ENCODE data around the gene MICAL2. TPM values are rescaled to one million over a fixed set of nuclear protein-coding genes. Genes with fewer than 3 reads are reported as not detected.
A peak's percentile ranks its signal among the peaks of the same experiment; 100 is the strongest.

The MICAL2 gene
- total RNA-seq, 1 experiment from 2014 or later, result 37.4 TPM

GRCh38 chr11:12176410-12176809 is 66.0 kb downstream of the MICAL2 start:
- POLR2A ChIA-PET, result interaction anchor here (0.9 to 1.7 kb wide), 3 partner anchors 9 to 12 kb away, joined by 3 to 8 read pairs (median 4); no protein-coding TSS in a partner anchor
- peak overlapping the region; percentile 61 for H3K9ac ChIP-seq (ENCODE audit: low read length)
- CTCF ChIA-PET, result no interaction called here
- RAD21 ChIA-PET (ENCODE audit: low non-redundant PET in 1 of 2, low total read pairs in 2 of 2, uncharacterized antibody in 2 of 2, unreplicated experiment in 2 of 2), result no interaction called here
- intact Hi-C loops (cut with micrococcal nuclease), result no loop called here
- H3K27ac ChIP-seq (ENCODE audit: low read depth, low read length), result peak overlapping the region; percentile 69; the same call in 1 of the 2 replicates
- no peaks in the 10 kb centered on the region for H3K27me3 ChIP-seq (ENCODE audit: insufficient read depth, low read length)
- no peaks in the 10 kb centered on the region for H3K9me3 ChIP-seq (ENCODE audit: control insufficient read depth in 1 of 2, insufficient read depth in 1 of 2, low read depth in 1 of 2, low read length in 2 of 2)
- no peaks in the 10 kb centered on the region for H3K9me2 ChIP-seq (ENCODE audit: insufficient read depth)
- BruUV-seq (replicated peaks), result TSS peak; percentile 78
- no peak for ATAC-seq
- TF ChIP-seq ZNF274 (IDR thresholded peaks at IDR 0.05; ENCODE audit: low read depth, low read length), result no peak
- no peak for TF ChIP-seq JUND (IDR thresholded peaks at IDR 0.05)
- no peak for TF ChIP-seq EGR1 (IDR thresholded peaks at IDR 0.05; ENCODE audit: low read depth)
- TF ChIP-seq CEBPB (IDR thresholded peaks at IDR 0.05; ENCODE audit: low read depth), result no peak
- no peak for TF ChIP-seq ELF1 (IDR thresholded peaks at IDR 0.05; ENCODE audit: borderline replicate concordance, low read depth)
- TF ChIP-seq, protein P1, sequence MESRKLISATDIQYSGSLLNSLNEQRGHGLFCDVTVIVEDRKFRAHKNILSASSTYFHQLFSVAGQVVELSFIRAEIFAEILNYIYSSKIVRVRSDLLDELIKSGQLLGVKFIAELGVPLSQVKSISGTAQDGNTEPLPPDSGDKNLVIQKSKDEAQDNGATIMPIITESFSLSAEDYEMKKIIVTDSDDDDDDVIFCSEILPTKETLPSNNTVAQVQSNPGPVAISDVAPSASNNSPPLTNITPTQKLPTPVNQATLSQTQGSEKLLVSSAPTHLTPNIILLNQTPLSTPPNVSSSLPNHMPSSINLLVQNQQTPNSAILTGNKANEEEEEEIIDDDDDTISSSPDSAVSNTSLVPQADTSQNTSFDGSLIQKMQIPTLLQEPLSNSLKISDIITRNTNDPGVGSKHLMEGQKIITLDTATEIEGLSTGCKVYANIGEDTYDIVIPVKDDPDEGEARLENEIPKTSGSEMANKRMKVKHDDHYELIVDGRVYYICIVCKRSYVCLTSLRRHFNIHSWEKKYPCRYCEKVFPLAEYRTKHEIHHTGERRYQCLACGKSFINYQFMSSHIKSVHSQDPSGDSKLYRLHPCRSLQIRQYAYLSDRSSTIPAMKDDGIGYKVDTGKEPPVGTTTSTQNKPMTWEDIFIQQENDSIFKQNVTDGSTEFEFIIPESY (IDR thresholded peaks at IDR 0.05; ENCODE audit: extremely low read depth, insufficient replicate concordance, low read length), result no peak
- TF ChIP-seq SIN3A (IDR thresholded peaks at IDR 0.05; ENCODE audit: low read depth), result no peak
- TF ChIP-seq, protein P2, sequence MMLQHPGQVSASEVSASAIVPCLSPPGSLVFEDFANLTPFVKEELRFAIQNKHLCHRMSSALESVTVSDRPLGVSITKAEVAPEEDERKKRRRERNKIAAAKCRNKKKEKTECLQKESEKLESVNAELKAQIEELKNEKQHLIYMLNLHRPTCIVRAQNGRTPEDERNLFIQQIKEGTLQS (IDR thresholded peaks at IDR 0.05), result no peak
- TF ChIP-seq TCF7L2 (IDR thresholded peaks at IDR 0.05; ENCODE audit: borderline replicate concordance, extremely low read depth, insufficient read depth, insufficient read length), result no peak
- no peak for TF ChIP-seq POLR2A (IDR thresholded peaks at IDR 0.05; ENCODE audit: borderline replicate concordance, extremely low read depth, insufficient read depth, insufficient read length)
- TF ChIP-seq SP1 (IDR thresholded peaks at IDR 0.05; ENCODE audit: low read depth), result no peak
- TF ChIP-seq FOSL1 (IDR thresholded peaks at IDR 0.05; ENCODE audit: low read depth), result no peak
- TF ChIP-seq SRF (IDR thresholded peaks at IDR 0.05; ENCODE audit: low read depth), result no peak
- TF ChIP-seq POLR2AphosphoS5 (IDR thresholded peaks at IDR 0.05; ENCODE audit: low read depth, low read length), result no peak; the same call in 1 of the 2 replicates
- TF ChIP-seq, protein P3, sequence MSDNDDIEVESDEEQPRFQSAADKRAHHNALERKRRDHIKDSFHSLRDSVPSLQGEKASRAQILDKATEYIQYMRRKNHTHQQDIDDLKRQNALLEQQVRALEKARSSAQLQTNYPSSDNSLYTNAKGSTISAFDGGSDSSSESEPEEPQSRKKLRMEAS (IDR thresholded peaks at IDR 0.05), result no peak
- TF ChIP-seq RAD21 (IDR thresholded peaks at IDR 0.05; ENCODE audit: low read depth), result no peak
- TF ChIP-seq EZH2 (IDR thresholded peaks at IDR 0.05), result no peak
- no peak for TF ChIP-seq EZH2phosphoT487 (IDR thresholded peaks at IDR 0.05; ENCODE audit: borderline replicate concordance)
- no peak for TF ChIP-seq CBX3 (IDR thresholded peaks at IDR 0.05; ENCODE audit: low read depth)
- no peaks in the 10 kb centered on the region for H4K20me1 ChIP-seq (ENCODE audit: insufficient read depth)
- no peak for DNase-seq (ENCODE audit: low read depth, low spot score)
- no peak overlapping the region for H2AFZ ChIP-seq (ENCODE audit: low read depth, low read length, poor library complexity, severe bottlenecking)
- H3K4me2 ChIP-seq (ENCODE audit: low read length), result peak overlapping the region; percentile 74
- H3K79me2 ChIP-seq (ENCODE audit: insufficient read depth, low read length), result peaks cover 10% of the 10 kb centered on the region; the same call in 1 of the 2 replicates
- peaks cover 65 to 99% of the 10 kb centered on the region in 2 experiments for H3K4me1 ChIP-seq (ENCODE audit: control insufficient read depth in 1 of 2, insufficient read depth in 2 of 2, low read length in 2 of 2)
- H3K36me3 ChIP-seq (ENCODE audit: control insufficient read depth in 1 of 2, insufficient read depth in 2 of 2, low read length in 2 of 2), result no peaks in the 10 kb centered on the region
- H3K4me3 ChIP-seq (replicated peaks in 1 of 2; ENCODE audit: low read depth in 1 of 2, low read length in 2 of 2), result peak overlapping the region in 1 of 2 experiments; percentile 29; a peak in 2 of 4 replicates

All from HCT116 (cell line).